ENCODE measurements around the gene BTD. TPM values are rescaled to one million over a fixed set of nuclear protein-coding genes. Genes with fewer than 3 reads are reported as not detected.

The BTD gene
- total and polyA plus RNA-seq, 10 of the 15 experiments (the other 5 are each of a cell fraction or from before 2014, with no cell fraction given) = 3.4 to 10.3 (median 5.0) TPM

DNA sequence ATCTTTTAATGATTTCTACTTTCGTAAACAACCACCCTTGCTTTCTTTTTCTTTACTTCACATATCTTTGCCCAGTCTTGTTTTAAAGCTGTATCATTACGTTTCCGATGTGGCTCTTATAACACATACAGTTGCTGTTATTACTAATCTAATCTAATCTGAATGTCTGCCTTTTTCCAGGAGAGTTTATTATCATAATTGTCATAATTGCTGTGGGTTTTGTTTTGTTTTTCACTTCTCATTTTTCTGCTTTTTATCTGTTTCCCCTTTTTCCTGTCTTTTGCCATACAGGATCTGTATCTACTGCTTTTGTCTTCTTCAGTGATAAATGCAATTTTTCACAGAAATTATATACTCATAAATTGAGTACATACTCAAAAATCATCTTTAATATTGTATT, 25.1 kb upstream of the BTD start (continued):
- no peak for TF ChIP-seq REST (IDR thresholded peaks at IDR 0.05; ENCODE audit: low read depth, low read length)
- no peak for TF ChIP-seq EGR1 (IDR thresholded peaks at IDR 0.05; ENCODE audit: borderline replicate concordance in 1 of 2, low read depth in 2 of 2, low read length in 2 of 2)
- TF ChIP-seq SIN3A (IDR thresholded peaks at IDR 0.05; ENCODE audit: low read depth, low read length) = no peak
- no peak for TF ChIP-seq CHD2 (IDR thresholded peaks at IDR 0.05; ENCODE audit: borderline replicate concordance, low read depth, low read length)
- no peak for TF ChIP-seq NFYB (IDR thresholded peaks at IDR 0.05; ENCODE audit: insufficient read depth, low read depth, low read length)
- no peak for TF ChIP-seq SMAD5 (IDR thresholded peaks at IDR 0.05; ENCODE audit: low read depth)
- TF ChIP-seq HDAC6 (IDR thresholded peaks at IDR 0.05; ENCODE audit: unreplicated experiment) = no peak
- no peak for TF ChIP-seq ZNF217 (IDR thresholded peaks at IDR 0.05)
- no peak for TF ChIP-seq RB1 (IDR thresholded peaks at IDR 0.05; ENCODE audit: borderline replicate concordance)
- TF ChIP-seq IKZF2 (IDR thresholded peaks at IDR 0.05) = peak; percentile 66 to 72; a peak in 3 of 4 replicates
- TF ChIP-seq NR2C1 (IDR thresholded peaks at IDR 0.05) = no peak
- TF ChIP-seq IKZF1 (conservative IDR thresholded peaks at IDR 0.05) = peak; percentile 26; the same call in 1 of the 2 replicates
- TF ChIP-seq RCOR1 (conservative IDR thresholded peaks at IDR 0.05; ENCODE audit: low read depth, low read length) = no peak
- TF ChIP-seq, protein P1, sequence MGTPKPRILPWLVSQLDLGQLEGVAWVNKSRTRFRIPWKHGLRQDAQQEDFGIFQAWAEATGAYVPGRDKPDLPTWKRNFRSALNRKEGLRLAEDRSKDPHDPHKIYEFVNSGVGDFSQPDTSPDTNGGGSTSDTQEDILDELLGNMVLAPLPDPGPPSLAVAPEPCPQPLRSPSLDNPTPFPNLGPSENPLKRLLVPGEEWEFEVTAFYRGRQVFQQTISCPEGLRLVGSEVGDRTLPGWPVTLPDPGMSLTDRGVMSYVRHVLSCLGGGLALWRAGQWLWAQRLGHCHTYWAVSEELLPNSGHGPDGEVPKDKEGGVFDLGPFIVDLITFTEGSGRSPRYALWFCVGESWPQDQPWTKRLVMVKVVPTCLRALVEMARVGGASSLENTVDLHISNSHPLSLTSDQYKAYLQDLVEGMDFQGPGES (IDR thresholded peaks at IDR 0.05) = no peak
- TF ChIP-seq MTA2 (IDR thresholded peaks at IDR 0.05; ENCODE audit: low read depth) = peak; percentile 89
- TF ChIP-seq TARDBP (IDR thresholded peaks at IDR 0.05; ENCODE audit: borderline replicate concordance) = no peak
- TF ChIP-seq FOXK2 (IDR thresholded peaks at IDR 0.05) = no peak
- no peak for TF ChIP-seq SREBF2 (IDR thresholded peaks at IDR 0.05; ENCODE audit: low read length)
- no peak for TF ChIP-seq PAX5 (IDR thresholded peaks at IDR 0.05; ENCODE audit: borderline replicate concordance, low read depth, low read length)
